HL-60 (cell line): ENCODE results near the gene MAP3K2.

Experiments
- DNase-seq, 2 experiments: peaks; one replicate each; pipeline ENCODE4 v3.0.0-alpha.2; 2010 to 2020; ENCODE audit warnings: low read depth in 1 of 2, low spot score in 1 of 2
- H3K27ac ChIP-seq: fragments of 250-450 bp; sonication (Bioruptor Pico); replicated peaks from 2 replicates; pipeline ENCODE4 v1.5.1; 2020; ENCODE audit warnings: mild to moderate bottlenecking, moderate library complexity
- H3K27me3 ChIP-seq: fragments of 250-450 bp; sonication (Bioruptor Pico); 2 replicates; pipeline ENCODE4 v1.5.1; 2021; ENCODE audit warnings: mild to moderate bottlenecking, moderate library complexity; ENCODE audit not compliant: insufficient read depth, poor library complexity, severe bottlenecking
- H3K4me3 ChIP-seq: replicated peaks from 2 replicates; pipeline ENCODE4 v1.5.1; 2011; ENCODE audit warnings: mild to moderate bottlenecking, control low read depth, low read length; ENCODE audit not compliant: insufficient read depth
- CTCF ChIP-seq: IDR thresholded peaks from one replicate; pipeline ENCODE4 v1.5.1; 2011; ENCODE audit warnings: low read length, control low read depth, inconsistent platforms; ENCODE audit not compliant: insufficient read depth
- GABPA ChIP-seq: IDR thresholded peaks from 2 replicates; pipeline ENCODE4 v1.6.1; 2012; ENCODE audit warnings: low read depth
- POLR2AphosphoS5 ChIP-seq: IDR thresholded peaks from 2 replicates; pipeline ENCODE4 v1.6.1; 2012; ENCODE audit warnings: low read depth
- REST ChIP-seq: IDR thresholded peaks from 2 replicates; pipeline ENCODE4 v1.6.1; 2012; ENCODE audit warnings: low read depth; ENCODE audit not compliant: insufficient replicate concordance
- SPI1 ChIP-seq: IDR thresholded peaks from 2 replicates; pipeline ENCODE4 v1.6.1; 2012; ENCODE audit warnings: low read depth, mild to moderate bottlenecking, borderline replicate concordance

The MAP3K2 gene

GRCh38 chr2:127431408-127432023 lies 43.7 kb upstream of the MAP3K2 start:
- no peak overlapping the region for H3K4me3 ChIP-seq
- DNase-seq, result no peak
- TF ChIP-seq POLR2AphosphoS5 (no peak), SPI1 (no peak), GABPA (no peak), REST (no peak), CTCF (no peak)
- no peak overlapping the region for H3K27ac ChIP-seq
- H3K27me3 ChIP-seq, result no peaks in the 10 kb centered on the region

GRCh38 chr2:127429844-127430425 lies 42.2 kb upstream of the MAP3K2 start:
- TF ChIP-seq GABPA (no peak), POLR2AphosphoS5 (no peak), REST (no peak), SPI1 (no peak), CTCF (no peak)
- H3K4me3 ChIP-seq, result no peak overlapping the region
- DNase-seq, result no peak

GRCh38 chr2:127429291-127429690 lies 41.5 kb upstream of the MAP3K2 start:
- H3K4me3 ChIP-seq, result no peak overlapping the region
- H3K27ac ChIP-seq, result no peak overlapping the region
- TF ChIP-seq POLR2AphosphoS5, result no peak
- TF ChIP-seq GABPA, result no peak
- TF ChIP-seq SPI1, result no peak
- no peak for TF ChIP-seq CTCF
- TF ChIP-seq REST, result no peak
- no peak for DNase-seq
- H3K27me3 ChIP-seq, result no peaks in the 10 kb centered on the region

More at GRCh38 chr2:127429844-127430425, 42.2 kb upstream of the MAP3K2 start:
- Histone ChIP-seq H3K27ac (no peak overlapping the region), H3K27me3 (no peaks in the 10 kb centered on the region)
